GM12874 (cell line): Measurements from ENCODE around the gene KIR2DL1.
"Not testable (repeated sequence)": the region's sequence is repeated elsewhere in the genome, so short reads cannot be mapped to it uniquely, and the experiment has no call there.

ENCODE experiments used
- TF ChIP-seq, protein P1 (sequence below): IDR thresholded peaks from 2 replicates; pipeline ENCODE4 v1.5.1; 2011; ENCODE audit warnings: low read depth, mild to moderate bottlenecking, control low read depth, low read length, moderate library complexity; ENCODE audit not compliant: insufficient read depth

The KIR2DL1 gene

DNA sequence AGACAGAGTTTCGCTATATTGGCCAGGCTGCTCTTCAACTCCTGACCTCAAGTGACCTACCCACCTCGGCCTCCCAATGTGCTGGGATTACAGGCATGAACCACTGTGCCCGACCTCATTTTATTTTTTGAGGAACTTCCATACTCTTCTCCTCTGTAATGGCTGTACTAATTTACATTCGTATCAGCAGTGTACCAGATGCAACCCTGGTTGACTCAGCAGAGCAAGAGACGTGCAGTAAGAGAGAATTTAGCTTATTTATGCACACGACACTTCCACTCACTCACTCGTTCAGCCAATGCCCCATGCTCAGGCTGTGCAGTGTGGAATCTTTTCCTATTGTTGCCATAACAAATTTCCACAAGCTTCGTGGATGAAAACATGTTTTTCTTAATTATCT is 38.4 kb upstream of the KIR2DL1 start:
- TF ChIP-seq, protein P1, sequence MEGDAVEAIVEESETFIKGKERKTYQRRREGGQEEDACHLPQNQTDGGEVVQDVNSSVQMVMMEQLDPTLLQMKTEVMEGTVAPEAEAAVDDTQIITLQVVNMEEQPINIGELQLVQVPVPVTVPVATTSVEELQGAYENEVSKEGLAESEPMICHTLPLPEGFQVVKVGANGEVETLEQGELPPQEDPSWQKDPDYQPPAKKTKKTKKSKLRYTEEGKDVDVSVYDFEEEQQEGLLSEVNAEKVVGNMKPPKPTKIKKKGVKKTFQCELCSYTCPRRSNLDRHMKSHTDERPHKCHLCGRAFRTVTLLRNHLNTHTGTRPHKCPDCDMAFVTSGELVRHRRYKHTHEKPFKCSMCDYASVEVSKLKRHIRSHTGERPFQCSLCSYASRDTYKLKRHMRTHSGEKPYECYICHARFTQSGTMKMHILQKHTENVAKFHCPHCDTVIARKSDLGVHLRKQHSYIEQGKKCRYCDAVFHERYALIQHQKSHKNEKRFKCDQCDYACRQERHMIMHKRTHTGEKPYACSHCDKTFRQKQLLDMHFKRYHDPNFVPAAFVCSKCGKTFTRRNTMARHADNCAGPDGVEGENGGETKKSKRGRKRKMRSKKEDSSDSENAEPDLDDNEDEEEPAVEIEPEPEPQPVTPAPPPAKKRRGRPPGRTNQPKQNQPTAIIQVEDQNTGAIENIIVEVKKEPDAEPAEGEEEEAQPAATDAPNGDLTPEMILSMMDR, result no peak

DNA sequence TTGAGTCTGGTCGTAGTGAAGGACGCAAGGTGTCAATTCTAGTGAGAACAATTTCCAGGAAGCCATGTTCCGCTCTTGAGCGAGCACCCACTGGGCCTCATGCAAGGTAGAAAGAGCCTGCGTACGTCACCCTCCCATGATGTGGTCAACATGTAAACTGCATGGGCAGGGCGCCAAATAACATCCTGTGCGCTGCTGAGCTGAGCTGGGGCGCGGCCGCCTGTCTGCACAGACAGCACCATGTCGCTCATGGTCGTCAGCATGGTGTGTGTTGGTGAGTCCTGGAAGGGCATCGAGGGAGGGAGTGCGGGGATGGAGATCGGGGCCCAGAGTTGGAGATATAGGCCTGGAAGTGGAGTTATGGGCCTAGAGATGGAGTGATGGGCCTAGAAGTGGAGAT is 31.3 kb upstream of the KIR2DL1 start, which contains the start of gene KIR2DL3:
KIR2DL3 (plus strand) TSS at position 208 of the 400 bp plus-strand sequence; CDS start at position 241, 33 bp downstream.
- TF ChIP-seq, protein P1, result not testable (repeated sequence)

DNA sequence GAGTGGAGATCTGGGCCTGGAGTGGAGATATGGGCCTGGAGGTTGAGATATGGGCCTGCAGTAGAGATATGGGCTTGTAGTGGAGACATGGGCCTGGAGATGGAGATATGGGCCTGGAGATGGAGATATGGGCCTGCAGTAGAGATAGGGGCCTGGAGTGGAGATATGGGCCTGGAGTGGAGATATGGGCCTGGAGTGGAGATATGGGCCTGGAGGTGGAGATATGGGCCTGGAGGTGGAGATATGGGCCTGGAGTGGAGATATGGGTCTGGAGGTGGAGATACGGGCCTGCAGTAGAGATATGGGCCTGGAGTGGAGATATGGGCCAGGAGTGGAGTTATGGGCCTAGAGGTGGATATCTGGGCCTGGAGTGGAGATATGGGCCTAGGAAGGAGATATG is 30.9 kb upstream of the KIR2DL1 start:
- TF ChIP-seq, protein P1, result no peak

DNA sequence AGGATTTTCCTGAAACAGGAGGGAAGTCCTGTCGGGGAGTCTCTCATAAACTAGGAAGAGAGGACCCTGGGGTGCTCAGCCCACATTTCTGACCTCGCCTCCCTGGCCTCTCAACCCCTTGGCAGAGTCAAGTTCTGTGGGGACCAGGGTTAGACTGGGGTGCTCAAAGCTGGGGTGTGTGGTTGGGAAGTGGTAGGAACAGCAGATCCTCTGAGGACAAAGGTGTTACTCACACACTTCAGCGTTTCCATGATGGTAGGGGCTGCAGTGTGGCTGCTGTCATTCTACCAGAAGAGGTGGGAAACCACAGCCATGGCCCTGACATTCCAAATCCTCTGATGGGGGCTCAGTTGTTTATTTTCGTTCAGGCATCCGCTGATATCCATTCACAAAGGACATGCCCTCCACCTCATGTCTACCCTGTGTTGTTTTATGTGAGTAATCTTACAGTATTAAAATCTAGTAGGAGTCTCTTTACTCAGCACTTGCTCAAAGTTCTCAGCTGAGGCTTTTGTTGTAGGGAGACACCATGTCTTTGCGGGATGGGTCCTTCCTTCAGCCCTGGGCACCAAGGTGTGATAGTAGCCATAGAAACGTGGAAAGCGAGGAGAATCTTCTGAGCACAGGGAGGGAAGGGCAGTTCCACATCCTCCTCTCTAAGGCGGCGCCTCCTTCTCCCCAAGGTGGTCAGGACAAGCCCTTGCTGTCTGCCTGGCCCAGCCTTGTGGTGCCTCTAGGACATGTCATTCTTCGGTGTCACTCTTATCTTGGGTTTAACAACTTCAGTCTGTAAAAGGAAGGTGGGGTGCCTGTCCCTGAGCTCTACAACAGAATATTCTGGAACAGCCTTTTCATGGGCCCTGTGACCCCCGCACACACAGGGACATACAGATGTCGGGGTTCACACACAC is 29.8 kb upstream of the KIR2DL1 start:
- TF ChIP-seq, protein P1, result no peak

DNA sequence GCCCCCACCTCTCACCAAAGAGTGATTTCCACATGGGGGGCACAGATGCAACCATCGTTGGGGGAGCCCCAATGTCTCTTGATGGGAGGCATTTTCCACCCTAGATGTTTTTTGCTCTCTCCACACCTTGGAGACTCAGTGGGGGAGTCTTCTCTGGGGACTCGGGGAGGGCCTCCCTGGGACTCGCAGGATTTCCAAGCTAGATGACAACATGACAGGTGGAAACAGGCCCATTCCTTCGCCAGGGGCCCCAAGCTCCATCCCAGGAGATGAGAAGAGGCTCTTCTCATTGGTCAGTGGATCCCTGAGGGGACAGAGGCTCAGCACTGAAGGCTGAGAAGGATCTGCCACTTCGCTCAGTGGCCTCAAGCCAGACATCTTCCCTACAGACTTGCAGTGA is 21.1 kb downstream of the KIR2DL1 start:
- TF ChIP-seq, protein P1, result no peak

DNA sequence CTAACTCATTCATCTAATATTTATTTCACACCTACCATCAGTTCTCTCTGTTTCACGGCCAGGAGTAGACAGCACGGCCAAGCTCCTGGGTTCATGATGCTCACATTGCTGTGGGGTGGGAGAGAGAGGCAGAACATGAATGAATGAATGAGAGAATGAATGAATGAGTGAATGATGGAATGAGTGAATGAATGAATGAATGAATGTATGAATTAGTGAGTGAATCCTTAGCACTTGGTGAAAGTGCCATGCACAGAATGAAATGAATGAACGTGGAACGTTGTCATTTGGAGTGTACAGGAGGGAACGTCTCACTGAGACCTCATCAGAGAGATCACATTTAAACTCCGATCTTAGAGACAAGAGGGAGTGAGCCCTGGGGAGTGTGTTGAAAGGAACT is 21.9 kb downstream of the KIR2DL1 start:
- TF ChIP-seq, protein P1, result no peak

DNA sequence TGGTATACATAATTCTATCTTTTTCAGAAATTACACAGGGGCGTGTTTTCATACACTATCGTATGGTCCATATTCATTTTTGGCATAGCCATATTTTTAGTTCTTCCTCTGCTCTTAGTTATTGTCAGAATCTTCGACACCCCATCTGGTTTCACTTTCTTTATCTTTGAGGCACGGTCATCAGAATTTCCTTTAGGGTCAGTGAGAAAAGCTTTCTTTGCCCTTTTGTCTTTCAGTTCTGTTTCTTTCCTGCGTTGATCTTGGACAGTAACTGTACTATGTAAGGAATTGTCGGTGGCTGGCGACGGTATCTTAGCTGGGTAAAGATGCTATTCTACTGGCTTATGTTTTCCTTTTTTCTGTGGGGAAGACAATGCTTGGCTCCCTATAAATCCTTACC is 23.2 kb downstream of the KIR2DL1 start:
- TF ChIP-seq, protein P1, result no peak
